ENCODE results near the gene MAP6D1.

The MAP6D1 gene

DNA sequence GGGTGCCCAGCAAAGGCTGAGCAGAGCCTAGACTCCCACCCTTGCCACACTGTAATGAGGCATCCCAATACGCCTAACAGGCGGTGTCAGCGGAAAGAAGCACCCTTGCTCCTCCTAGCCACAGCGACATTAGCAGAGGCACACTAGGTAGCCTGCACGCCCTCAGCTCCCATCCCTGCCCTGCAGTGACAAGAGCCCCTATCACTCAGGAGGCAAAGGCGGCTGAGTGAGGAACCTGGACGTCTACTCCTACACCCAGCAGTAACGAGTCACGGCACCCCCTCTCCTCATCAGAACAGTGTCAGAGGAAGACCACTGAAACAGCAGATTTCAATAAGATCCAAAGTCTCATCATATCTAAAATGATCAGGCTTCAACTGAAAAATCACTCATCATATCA, 12.0 kb upstream of the MAP6D1 start:
- no peak overlapping the region for H3K4me3 ChIP-seq (replicated peaks; ENCODE audit: low read depth, low read length)
- no peak for DNase-seq (ENCODE audit: low read depth)
- TF ChIP-seq, protein P1, sequence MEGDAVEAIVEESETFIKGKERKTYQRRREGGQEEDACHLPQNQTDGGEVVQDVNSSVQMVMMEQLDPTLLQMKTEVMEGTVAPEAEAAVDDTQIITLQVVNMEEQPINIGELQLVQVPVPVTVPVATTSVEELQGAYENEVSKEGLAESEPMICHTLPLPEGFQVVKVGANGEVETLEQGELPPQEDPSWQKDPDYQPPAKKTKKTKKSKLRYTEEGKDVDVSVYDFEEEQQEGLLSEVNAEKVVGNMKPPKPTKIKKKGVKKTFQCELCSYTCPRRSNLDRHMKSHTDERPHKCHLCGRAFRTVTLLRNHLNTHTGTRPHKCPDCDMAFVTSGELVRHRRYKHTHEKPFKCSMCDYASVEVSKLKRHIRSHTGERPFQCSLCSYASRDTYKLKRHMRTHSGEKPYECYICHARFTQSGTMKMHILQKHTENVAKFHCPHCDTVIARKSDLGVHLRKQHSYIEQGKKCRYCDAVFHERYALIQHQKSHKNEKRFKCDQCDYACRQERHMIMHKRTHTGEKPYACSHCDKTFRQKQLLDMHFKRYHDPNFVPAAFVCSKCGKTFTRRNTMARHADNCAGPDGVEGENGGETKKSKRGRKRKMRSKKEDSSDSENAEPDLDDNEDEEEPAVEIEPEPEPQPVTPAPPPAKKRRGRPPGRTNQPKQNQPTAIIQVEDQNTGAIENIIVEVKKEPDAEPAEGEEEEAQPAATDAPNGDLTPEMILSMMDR (IDR thresholded peaks at IDR 0.05; ENCODE audit: low read length, missing control alignments): no peak

DNA sequence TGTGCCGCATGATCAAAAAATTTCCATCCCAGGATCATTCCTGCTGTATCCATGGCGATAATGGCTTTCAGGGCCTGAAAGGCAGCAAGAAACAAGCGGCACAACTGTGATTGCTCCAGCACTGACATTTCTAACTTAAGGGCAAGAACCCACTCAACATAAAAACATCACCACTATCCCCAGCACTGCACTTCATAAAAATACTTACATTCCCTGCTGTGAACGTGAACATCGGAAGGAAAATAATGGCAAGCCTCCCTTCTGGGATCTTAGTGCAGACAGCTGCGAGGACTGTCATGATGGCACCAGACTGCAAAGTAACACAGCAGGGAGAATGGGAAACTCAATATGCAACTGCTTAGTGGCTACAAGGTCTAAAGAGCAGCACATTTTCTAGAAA, 8.1 kb upstream of the MAP6D1 start:
- DNase-seq (ENCODE audit: low read depth): no peak
- no peak overlapping the region for H3K4me3 ChIP-seq (replicated peaks; ENCODE audit: low read depth, low read length)
- TF ChIP-seq, protein P1 (IDR thresholded peaks at IDR 0.05; ENCODE audit: low read length, missing control alignments): no peak

DNA sequence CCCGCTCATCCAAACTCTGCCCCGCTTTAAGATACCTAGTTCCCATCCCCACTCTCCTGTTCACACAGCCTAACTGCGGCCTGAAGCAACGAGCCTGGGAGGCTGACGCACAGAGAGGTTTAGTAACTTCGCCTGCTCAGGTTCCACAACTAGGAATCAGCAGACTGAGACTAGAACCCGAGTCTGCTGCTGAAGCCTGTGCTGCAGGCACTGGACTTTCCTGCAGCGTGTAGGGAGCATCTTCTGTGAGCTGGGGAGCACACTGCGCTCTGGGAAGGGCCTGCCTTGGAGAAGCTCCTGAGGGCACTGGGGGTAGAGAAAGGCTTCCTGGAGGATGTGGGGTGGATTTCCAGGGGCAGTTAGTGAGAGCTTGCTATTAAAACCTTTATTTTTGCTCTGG, 4.8 kb upstream of the MAP6D1 start:
- no peak overlapping the region for H3K4me3 ChIP-seq (replicated peaks; ENCODE audit: low read depth, low read length)
- TF ChIP-seq, protein P1 (IDR thresholded peaks at IDR 0.05; ENCODE audit: low read length, missing control alignments): no peak
- DNase-seq (ENCODE audit: low read depth): no peak

DNA sequence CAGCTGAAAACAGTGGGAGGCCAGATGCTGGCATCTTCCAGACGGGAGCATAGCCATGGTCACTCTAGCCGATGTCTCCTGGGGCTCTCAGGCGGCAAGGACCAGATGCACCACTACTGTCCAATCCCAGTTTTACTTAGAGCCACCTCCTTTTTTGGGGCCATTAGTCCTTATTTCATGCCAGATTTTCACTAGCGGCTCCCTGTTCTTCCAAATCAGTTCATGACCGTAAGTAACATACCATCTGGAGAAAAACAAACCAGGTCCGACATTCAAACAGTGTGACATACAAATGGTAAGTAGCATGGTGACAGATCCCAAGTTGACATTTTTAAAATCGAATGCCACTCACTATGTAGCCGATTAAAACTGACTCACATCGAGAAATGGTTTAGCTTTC, 4.1 kb upstream of the MAP6D1 start:
- TF ChIP-seq, protein P1 (IDR thresholded peaks at IDR 0.05; ENCODE audit: low read length, missing control alignments): no peak
- no peak overlapping the region for H3K4me3 ChIP-seq (replicated peaks; ENCODE audit: low read depth, low read length)
- DNase-seq (ENCODE audit: low read depth): no peak

DNA sequence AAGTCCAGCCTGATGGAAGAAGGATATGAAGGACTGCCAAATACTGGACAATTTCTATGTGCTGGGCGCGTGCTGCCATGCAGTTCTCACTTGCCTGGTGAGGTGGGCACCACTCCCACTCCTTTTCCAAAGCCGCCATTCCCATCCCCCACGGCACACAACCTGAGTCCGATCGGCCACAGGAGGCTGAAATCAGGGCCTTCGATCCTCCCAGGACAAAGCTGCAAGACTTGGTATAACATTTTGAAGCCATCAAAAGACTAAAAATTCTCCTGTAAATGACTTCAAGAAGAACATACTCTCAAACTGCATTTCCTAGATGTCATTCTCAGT, 3.1 kb upstream of the MAP6D1 start:
- no peak overlapping the region for H3K4me3 ChIP-seq (replicated peaks; ENCODE audit: low read depth, low read length)
- TF ChIP-seq, protein P1 (IDR thresholded peaks at IDR 0.05; ENCODE audit: low read length, missing control alignments): no peak
- no peak for DNase-seq (ENCODE audit: low read depth)

DNA sequence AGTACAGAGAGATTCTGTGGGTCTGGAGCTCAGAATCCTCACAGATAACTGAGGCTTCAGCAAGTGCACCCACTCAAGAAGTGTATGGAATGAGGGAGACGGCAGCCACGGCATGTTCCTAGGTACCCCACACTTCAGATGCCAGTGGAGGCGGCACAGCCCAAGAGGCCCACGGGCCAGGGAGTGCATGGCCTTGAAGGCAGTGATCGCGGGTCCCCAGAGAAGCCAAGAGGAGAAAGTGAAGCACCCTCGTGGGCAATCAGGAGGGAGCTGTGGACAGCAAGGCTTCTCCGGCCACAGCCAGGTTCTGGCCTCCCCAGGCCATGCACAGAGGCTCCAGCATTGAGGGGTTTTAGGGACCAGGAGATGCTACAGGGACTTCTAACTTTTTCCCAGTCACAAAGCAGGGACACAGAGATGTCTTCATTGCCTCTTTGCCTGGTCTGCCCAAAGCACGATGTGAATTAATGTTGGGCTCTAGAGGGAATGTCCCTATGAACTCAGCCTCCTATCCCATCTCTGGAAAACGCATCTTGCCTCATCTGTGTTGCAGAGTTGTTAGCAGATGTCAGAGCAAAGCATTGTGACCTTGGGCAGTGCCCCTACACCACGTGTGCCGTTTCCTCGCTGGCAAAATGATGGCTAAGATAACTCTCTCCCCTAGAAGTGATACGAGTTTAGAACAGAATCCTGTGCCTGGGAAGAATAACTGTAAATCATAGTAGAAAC, 2.6 kb upstream of the MAP6D1 start:
- H3K4me3 ChIP-seq (replicated peaks; ENCODE audit: low read depth, low read length): no peak overlapping the region
- TF ChIP-seq, protein P1 (IDR thresholded peaks at IDR 0.05; ENCODE audit: low read length, missing control alignments): no peak
- DNase-seq (ENCODE audit: low read depth): no peak
